Sigmoid colon (tissue), 7 donors: ENCODE data around the gene PFKM. TPM values are rescaled to one million over a fixed set of nuclear protein-coding genes. Genes with fewer than 3 reads are reported as not detected.

ENCODE experiments used
- DNase-seq: peaks from one replicate; pipeline ENCODE4 v3.0.0-alpha.2; 2019
- H3K27ac ChIP-seq, 4 donors: fragments of 200-600 bp; sonication (generic); one replicate each; pipeline ENCODE4 v1.5.1; 2016 to 2019; ENCODE audit warnings: mild to moderate bottlenecking in 1 of 4
- H3K27me3 ChIP-seq, 3 donors: fragments of 200-600 bp; sonication (generic); one replicate each; pipeline ENCODE4 v1.5.1; 2019; ENCODE audit warnings: mild to moderate bottlenecking in 1 of 3
- H3K36me3 ChIP-seq, 4 donors: fragments of 200-600 bp; sonication (generic); one replicate each; pipeline ENCODE4 v1.5.1; 2016 to 2019
- H3K4me1 ChIP-seq, 4 donors: fragments of 200-600 bp; sonication (generic); one replicate each; pipeline ENCODE4 v1.5.1; 2017 to 2019
- H3K4me3 ChIP-seq, 4 donors: fragments of 200-600 bp; sonication (generic); one replicate each; pipeline ENCODE4 v1.5.1; 2017 to 2019; ENCODE audit warnings: mild to moderate bottlenecking in 2 of 4, moderate library complexity in 1 of 4
- H3K9me3 ChIP-seq, 4 donors: fragments of 200-600 bp in 3 of 4; sonication (generic) in 3 of 4; one replicate each; pipeline versions ENCODE4 v1.5.1 to v1.6.1; 2013 to 2019
- CTCF ChIP-seq, 4 experiments: fragments of 450-650 bp in 3 of 4; fragments of 200-600 bp in 1 of 4; IDR thresholded peaks; one replicate each; pipeline ENCODE4 v1.5.1; 2016 to 2019; ENCODE audit warnings: antibody characterized with exemption in 4 of 4, mild to moderate bottlenecking in 3 of 4, moderate library complexity in 2 of 4
- EP300 ChIP-seq, 4 donors: sonication (generic); formaldehyde crosslinking; IDR thresholded peaks; one replicate each; pipeline ENCODE4 v1.6.1; 2017; ENCODE audit warnings: antibody characterized with exemption in 4 of 4
- POLR2A ChIP-seq, 2 donors: fragments of 450-650 bp; IDR thresholded peaks; one replicate each; pipeline ENCODE4 v1.6.1; 2016; ENCODE audit warnings: antibody characterized with exemption in 2 of 2, mild to moderate bottlenecking in 2 of 2, moderate library complexity in 2 of 2
- POLR2AphosphoS5 ChIP-seq, 4 donors: sonication (generic); formaldehyde crosslinking; IDR thresholded peaks; one replicate each; pipeline ENCODE4 v1.6.1; 2017; ENCODE audit warnings: antibody characterized with exemption in 4 of 4
- WGBS, 2 donors: extraction: QIAGEN DNeasy Blood & Tissue Kit; methylation state at CpG; one replicate each; pipeline ENCODE4 v1.1.7; 2013; 5-methylcytosine and 5-hydroxymethylcytosine counted together
- intact Hi-C: fragments of 100-400 bp; cut with DNase I; formaldehyde crosslinking; loops from one replicate; pipeline ENCODE4 v1.15.1; 2023
- polyA plus RNA-seq, 3 donors: library from polyadenylated mRNA; stranded (reverse); fragments of 200-250 nt; gene quantifications; one replicate each; pipeline ENCODE4 v1.2.3, GENCODE V29; 2013
- total RNA-seq, 4 donors: library from RNA; depleted of rRNA; stranded (reverse); fragments of >200 nt; gene quantifications; one replicate each; pipeline ENCODE4 v1.1.0, GENCODE V29; 2016
- donor health status: healthy with polysubstance abuse.
- donor health status: Bipolar disorder and iron deficiency.
- donor health status: healthy.

Gene PFKM
- total and polyA plus RNA-seq, 7 donors, result 15.6 to 70.6 (median 59.2) TPM

- 80 to 82% methylated on average over 1 of the region's 1 CpG for WGBS, 2 donors
- no peak overlapping the region for H3K4me3 ChIP-seq
- TF ChIP-seq CTCF (IDR thresholded peaks at IDR 0.05) (no peak), POLR2AphosphoS5 (IDR thresholded peaks at IDR 0.05) (no peak), POLR2A (IDR thresholded peaks at IDR 0.05) (no peak), EP300 (IDR thresholded peaks at IDR 0.05) (no peak)
- intact Hi-C loops, result no loop called here
- no peaks in the 10 kb centered on the region for H3K27me3 ChIP-seq
- peaks cover 23 to 88% (median 37%) of the 10 kb centered on the region in 4 donors for H3K36me3 ChIP-seq
- peaks cover 0 to 8% (median 0%) of the 10 kb centered on the region in 4 donors for H3K4me1 ChIP-seq
- no peak overlapping the region for H3K27ac ChIP-seq
- no peaks in the 10 kb centered on the region for H3K9me3 ChIP-seq
- no peak for DNase-seq
Measured at GRCh38 chr12:48129376-48129775, 10.2 kb downstream of the PFKM start.

- no peaks in the 10 kb centered on the region for H3K9me3 ChIP-seq
- intact Hi-C loops, result no loop called here
- H3K36me3 ChIP-seq, result peaks cover 33 to 91% (median 37%) of the 10 kb centered on the region in 4 donors
- DNase-seq, result no peak
- no peaks in the 10 kb centered on the region for H3K27me3 ChIP-seq
- no peak for TF ChIP-seq POLR2A (IDR thresholded peaks at IDR 0.05)
- no peak for TF ChIP-seq POLR2AphosphoS5 (IDR thresholded peaks at IDR 0.05)
- no peak for TF ChIP-seq EP300 (IDR thresholded peaks at IDR 0.05)
- no peak for TF ChIP-seq CTCF (IDR thresholded peaks at IDR 0.05)
- H3K4me1 ChIP-seq, result no peaks in the 10 kb centered on the region
- 98% methylated on average over 2 of the region's 2 CpGs for WGBS, 2 donors
- H3K27ac ChIP-seq, result no peak overlapping the region
- H3K4me3 ChIP-seq, result no peak overlapping the region
Measured at GRCh38 chr12:48131517-48131916, 12.4 kb downstream of the PFKM start.

- Histone ChIP-seq H3K27me3 (no peaks in the 10 kb centered on the region), H3K36me3 (peaks cover 30 to 91% (median 45%) of the 10 kb centered on the region in 4 donors), H3K9me3 (no peaks in the 10 kb centered on the region), H3K4me1 (no peaks in the 10 kb centered on the region), H3K27ac (no peak overlapping the region), H3K4me3 (no peak overlapping the region)
- intact Hi-C loops, result no loop called here
- DNase-seq, result no peak
- 94 to 97% methylated on average over 14 of the region's 14 CpGs for WGBS, 2 donors
- TF ChIP-seq CTCF (IDR thresholded peaks at IDR 0.05) (no peak), EP300 (IDR thresholded peaks at IDR 0.05) (no peak), POLR2AphosphoS5 (IDR thresholded peaks at IDR 0.05) (no peak), POLR2A (IDR thresholded peaks at IDR 0.05) (no peak)
Measured at GRCh38 chr12:48132826-48133225, 13.7 kb downstream of the PFKM start.

GRCh38 chr12:48135027-48135426 lies 15.9 kb downstream of the PFKM start:
- H3K27ac ChIP-seq, result no peak overlapping the region
- intact Hi-C loops, result no loop called here
- WGBS, 2 donors, result 97% methylated on average over 5 of the region's 5 CpGs
- H3K9me3 ChIP-seq, result no peaks in the 10 kb centered on the region
- H3K27me3 ChIP-seq, result no peaks in the 10 kb centered on the region
- H3K4me1 ChIP-seq, result no peaks in the 10 kb centered on the region
- H3K36me3 ChIP-seq, result peaks cover 30 to 100% (median 55%) of the 10 kb centered on the region in 4 donors
- TF ChIP-seq CTCF (IDR thresholded peaks at IDR 0.05) (no peak), EP300 (IDR thresholded peaks at IDR 0.05) (no peak), POLR2A (IDR thresholded peaks at IDR 0.05) (no peak), POLR2AphosphoS5 (IDR thresholded peaks at IDR 0.05) (no peak)
- no peak overlapping the region for H3K4me3 ChIP-seq
- no peak for DNase-seq
